Esophagus muscularis mucosa (tissue), 4 donors: ENCODE results near the gene THOC2. TPM values are rescaled to one million over a fixed set of nuclear protein-coding genes. Genes with fewer than 3 reads are reported as not detected.
"Not testable (repeated sequence)": the region's sequence is repeated elsewhere in the genome, so short reads cannot be mapped to it uniquely, and the experiment has no call there.

Experiments used
- DNase-seq: peaks from one replicate; pipeline ENCODE4 v3.0.0-alpha.2; 2017; ENCODE audit errors: extremely low spot score
- H3K27ac ChIP-seq, 4 donors: fragments of 200-600 bp; sonication (generic); replicated peaks in 1 of 4; 1 replicate in 3 of 4; 2 replicates in 1 of 4; pipeline ENCODE4 v1.5.1; 2016 to 2019; ENCODE audit warnings: mild to moderate bottlenecking in 1 of 4
- H3K27me3 ChIP-seq, 4 donors: fragments of 200-600 bp; sonication (generic); one replicate each; pipeline versions ENCODE4 v1.5.1 to v1.6.0; 2016 to 2019
- H3K36me3 ChIP-seq, 4 donors: fragments of 200-600 bp; sonication (generic); one replicate each; pipeline ENCODE4 v1.5.1; 2016 to 2019
- H3K4me1 ChIP-seq, 4 donors: fragments of 200-600 bp; sonication (generic); one replicate each; pipeline ENCODE4 v1.5.1; 2016 to 2019
- H3K4me3 ChIP-seq, 4 donors: fragments of 200-600 bp; sonication (generic); 1 replicate in 2 of 4; 2 replicates in 2 of 4; pipeline ENCODE4 v1.5.1; 2016 to 2019; ENCODE audit warnings: mild to moderate bottlenecking in 4 of 4, moderate library complexity in 1 of 4
- H3K9me3 ChIP-seq, 4 donors: fragments of 200-600 bp; sonication (generic); 1 replicate in 3 of 4; 2 replicates in 1 of 4; pipeline ENCODE4 v1.5.1; 2016 to 2019
- CTCF ChIP-seq, 3 experiments: fragments of 200-600 bp in 2 of 3; fragments of 450-650 bp in 1 of 3; sonication (generic) in 2 of 3; IDR thresholded peaks; one replicate each; pipeline ENCODE4 v1.5.1; 2017 to 2019; ENCODE audit warnings: antibody characterized with exemption in 3 of 3, mild to moderate bottlenecking in 2 of 3, moderate library complexity in 1 of 3
- EP300 ChIP-seq: sonication (generic); formaldehyde crosslinking; IDR thresholded peaks from one replicate; pipeline ENCODE4 v1.6.1; 2017; ENCODE audit warnings: antibody characterized with exemption
- POLR2A ChIP-seq: fragments of 450-650 bp; IDR thresholded peaks from one replicate; pipeline ENCODE4 v1.6.1; 2017; ENCODE audit warnings: antibody characterized with exemption, moderate library complexity, mild to moderate bottlenecking, low read depth
- POLR2AphosphoS5 ChIP-seq, 2 donors: sonication (generic); formaldehyde crosslinking; IDR thresholded peaks; one replicate each; pipeline ENCODE4 v1.6.1; 2017; ENCODE audit warnings: antibody characterized with exemption in 2 of 2
- WGBS: methylation state at CpG from one replicate; pipeline ENCODE4 v1.1.5; 2018; 5-methylcytosine and 5-hydroxymethylcytosine counted together
- intact Hi-C: fragments of 100-400 bp; cut with DNase I; formaldehyde crosslinking; loops from one replicate; pipeline ENCODE4 v1.15.1; 2023
- total RNA-seq, 4 donors: library from RNA; depleted of rRNA; stranded (reverse); fragments of >200 nt; gene quantifications; one replicate each; pipeline versions ENCODE4 v1.1.0 to v1.2.1, GENCODE V29; 2016

Gene THOC2
- total RNA-seq, 4 donors from 2014 or later: 98.1 to 110 (median 109) TPM

- peaks cover 0 to 46% (median 13%) of the 10 kb centered on the region in 4 donors for H3K36me3 ChIP-seq
- no peak overlapping the region for H3K27ac ChIP-seq
- no peak overlapping the region for H3K4me3 ChIP-seq
- no peaks in the 10 kb centered on the region for H3K4me1 ChIP-seq
- intact Hi-C loops: no loop called here
- WGBS: 84% methylated on average over 2 of the region's 2 CpGs
- no peaks in the 10 kb centered on the region for H3K27me3 ChIP-seq
- no peak for DNase-seq
- H3K9me3 ChIP-seq: no peaks in the 10 kb centered on the region
- no peak for TF ChIP-seq POLR2AphosphoS5 (IDR thresholded peaks at IDR 0.05)
- TF ChIP-seq CTCF (IDR thresholded peaks at IDR 0.05): no peak
- TF ChIP-seq EP300: no peak
- no peak for TF ChIP-seq POLR2A
Observed at GRCh38 chrX:123675154-123675553, 57.7 kb downstream of the THOC2 start.

GRCh38 chrX:123673813-123674212 is 59.0 kb downstream of the THOC2 start:
- H3K4me1 ChIP-seq: no peaks in the 10 kb centered on the region
- intact Hi-C loops: no loop called here
- H3K4me3 ChIP-seq: no peak overlapping the region
- DNase-seq: no peak
- no peaks in the 10 kb centered on the region for H3K27me3 ChIP-seq
- H3K36me3 ChIP-seq: peaks cover 0 to 45% (median 10%) of the 10 kb centered on the region in 4 donors
- TF ChIP-seq EP300: no peak
- no peak for TF ChIP-seq POLR2AphosphoS5 (IDR thresholded peaks at IDR 0.05)
- no peak for TF ChIP-seq POLR2A
- TF ChIP-seq CTCF (IDR thresholded peaks at IDR 0.05): no peak
- H3K27ac ChIP-seq: no peak overlapping the region
- 59% methylated on average over 1 of the region's 1 CpG for WGBS
- no peaks in the 10 kb centered on the region for H3K9me3 ChIP-seq

GRCh38 chrX:123665197-123665596 is 67.7 kb downstream of the THOC2 start:
- Histone ChIP-seq H3K27ac (no peak overlapping the region), H3K27me3 (no peaks in the 10 kb centered on the region), H3K9me3 (no peaks in the 10 kb centered on the region), H3K4me3 (no peak overlapping the region), H3K4me1 (no peaks in the 10 kb centered on the region), H3K36me3 (peaks cover 9 to 53% (median 23%) of the 10 kb centered on the region in 4 donors)
- WGBS: 82% methylated on average over 3 of the region's 3 CpGs
- intact Hi-C loops: no loop called here
- TF ChIP-seq CTCF (IDR thresholded peaks at IDR 0.05) (no peak), POLR2AphosphoS5 (IDR thresholded peaks at IDR 0.05) (no peak), POLR2A (no peak), EP300 (no peak)
- no peak for DNase-seq

- DNase-seq, H3K9me3 ChIP-seq, H3K4me1 ChIP-seq, H3K4me3 ChIP-seq, H3K27ac ChIP-seq, intact Hi-C loops, H3K27me3 ChIP-seq: not testable (repeated sequence)
- peaks cover 9 to 49% (median 23%) of the 10 kb centered on the region in 4 donors for H3K36me3 ChIP-seq
- 89% methylated on average over 6 of the region's 6 CpGs for WGBS
Observed at GRCh38 chrX:123664467-123665167, 68.2 kb downstream of the THOC2 start.

- DNase-seq, H3K27ac ChIP-seq, intact Hi-C loops, H3K27me3 ChIP-seq, H3K4me3 ChIP-seq, H3K9me3 ChIP-seq, H3K4me1 ChIP-seq: not testable (repeated sequence)
- 88% methylated on average over 3 of the region's 3 CpGs for WGBS
- peaks cover 9 to 49% (median 23%) of the 10 kb centered on the region in 4 donors for H3K36me3 ChIP-seq
Observed at GRCh38 chrX:123663720-123664119, 69.1 kb downstream of the THOC2 start.

- H3K36me3 ChIP-seq, H3K27ac ChIP-seq, H3K9me3 ChIP-seq, H3K4me3 ChIP-seq, intact Hi-C loops, H3K27me3 ChIP-seq, DNase-seq, H3K4me1 ChIP-seq: not testable (repeated sequence)
- 94% methylated on average over 9 of the region's 9 CpGs for WGBS
Observed at GRCh38 chrX:123656507-123656906, 76.3 kb downstream of the THOC2 start.

- H3K27me3 ChIP-seq, H3K4me3 ChIP-seq, intact Hi-C loops, DNase-seq, H3K27ac ChIP-seq, H3K36me3 ChIP-seq, H3K9me3 ChIP-seq: not testable (repeated sequence)
- WGBS: 76% methylated on average over 4 of the region's 6 CpGs
- H3K4me1 ChIP-seq: peaks cover 0 to 12% (median 10%) of the 10 kb centered on the region in 4 donors
Observed at GRCh38 chrX:123648811-123649181, 84.1 kb downstream of the THOC2 start.
